Measurements from ENCODE around the gene BAIAP2L1.
A peak's percentile ranks its signal among the peaks of the same experiment; 100 is the strongest.

The BAIAP2L1 gene

DNA sequence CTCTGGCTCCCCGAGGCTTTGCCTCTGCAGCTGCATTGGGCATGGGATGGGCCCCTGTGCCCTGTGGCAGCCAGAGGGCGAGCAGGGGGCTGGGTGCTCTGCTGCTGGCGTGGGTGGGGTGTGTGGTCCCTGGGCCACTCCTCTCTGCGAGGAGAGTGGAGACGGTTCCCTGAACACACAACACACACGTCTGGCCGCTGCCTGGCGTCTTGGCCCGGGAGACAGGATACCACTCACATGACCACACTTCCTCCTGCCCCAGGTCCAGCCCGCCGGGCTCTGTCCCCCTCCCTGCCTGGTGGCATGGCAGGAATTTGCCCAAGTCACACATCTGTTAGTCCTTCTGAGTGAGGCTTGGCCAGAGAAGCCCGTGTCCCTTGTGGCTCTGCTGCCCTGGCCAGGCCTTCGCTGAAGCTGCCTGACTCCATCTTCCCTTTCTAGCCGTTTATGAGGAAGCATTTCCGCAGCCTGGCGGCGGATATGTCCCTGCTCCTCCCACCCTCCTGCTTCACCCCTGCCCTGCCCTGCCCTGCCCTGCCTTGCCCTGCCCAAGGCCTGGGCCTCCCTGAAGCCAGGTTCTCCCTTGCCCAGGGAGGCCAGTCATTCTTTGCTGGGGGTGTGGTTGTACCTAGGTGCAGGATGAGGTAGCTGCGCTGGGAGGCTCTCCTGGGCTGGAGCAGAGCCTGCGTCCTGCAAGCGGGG is 116.4 kb downstream of the BAIAP2L1 start:
- no peak for DNase-seq (ENCODE audit: low read depth)
- TF ChIP-seq, protein P1, sequence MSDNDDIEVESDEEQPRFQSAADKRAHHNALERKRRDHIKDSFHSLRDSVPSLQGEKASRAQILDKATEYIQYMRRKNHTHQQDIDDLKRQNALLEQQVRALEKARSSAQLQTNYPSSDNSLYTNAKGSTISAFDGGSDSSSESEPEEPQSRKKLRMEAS (IDR thresholded peaks at IDR 0.05; ENCODE audit: low read depth, low read length) = no peak
- TF ChIP-seq MYC (IDR thresholded peaks at IDR 0.05; ENCODE audit: low read depth, low read length) (no peak), POLR2A (IDR thresholded peaks at IDR 0.05; ENCODE audit: extremely low read depth, insufficient read length) (no peak)
- TF ChIP-seq, protein P2, sequence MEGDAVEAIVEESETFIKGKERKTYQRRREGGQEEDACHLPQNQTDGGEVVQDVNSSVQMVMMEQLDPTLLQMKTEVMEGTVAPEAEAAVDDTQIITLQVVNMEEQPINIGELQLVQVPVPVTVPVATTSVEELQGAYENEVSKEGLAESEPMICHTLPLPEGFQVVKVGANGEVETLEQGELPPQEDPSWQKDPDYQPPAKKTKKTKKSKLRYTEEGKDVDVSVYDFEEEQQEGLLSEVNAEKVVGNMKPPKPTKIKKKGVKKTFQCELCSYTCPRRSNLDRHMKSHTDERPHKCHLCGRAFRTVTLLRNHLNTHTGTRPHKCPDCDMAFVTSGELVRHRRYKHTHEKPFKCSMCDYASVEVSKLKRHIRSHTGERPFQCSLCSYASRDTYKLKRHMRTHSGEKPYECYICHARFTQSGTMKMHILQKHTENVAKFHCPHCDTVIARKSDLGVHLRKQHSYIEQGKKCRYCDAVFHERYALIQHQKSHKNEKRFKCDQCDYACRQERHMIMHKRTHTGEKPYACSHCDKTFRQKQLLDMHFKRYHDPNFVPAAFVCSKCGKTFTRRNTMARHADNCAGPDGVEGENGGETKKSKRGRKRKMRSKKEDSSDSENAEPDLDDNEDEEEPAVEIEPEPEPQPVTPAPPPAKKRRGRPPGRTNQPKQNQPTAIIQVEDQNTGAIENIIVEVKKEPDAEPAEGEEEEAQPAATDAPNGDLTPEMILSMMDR (IDR thresholded peaks at IDR 0.05; ENCODE audit: low read depth, low read length) = no peak
- no peak overlapping the region for H3K4me3 ChIP-seq (ENCODE audit: low read depth, low read length)

DNA sequence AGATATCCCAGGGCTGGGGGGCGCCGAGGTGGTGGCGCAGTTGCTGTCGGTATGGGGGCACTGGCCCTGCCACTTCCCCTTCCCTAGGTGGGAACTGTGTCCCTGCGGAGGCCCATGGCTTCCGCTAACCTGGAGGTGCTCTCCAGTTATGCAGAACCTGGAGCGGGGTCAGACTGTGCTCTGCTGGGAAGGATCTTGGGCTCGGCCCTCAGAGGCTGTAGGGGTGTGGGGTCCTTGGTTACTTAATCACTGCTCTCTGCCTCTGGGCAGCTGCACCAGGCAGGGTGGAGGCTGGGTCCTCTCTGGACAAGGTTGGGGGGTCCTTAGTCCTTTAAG is 117.0 kb downstream of the BAIAP2L1 start:
- no peak for DNase-seq (ENCODE audit: low read depth)
- TF ChIP-seq, protein P1 (IDR thresholded peaks at IDR 0.05; ENCODE audit: low read depth, low read length) = no peak
- no peak for TF ChIP-seq POLR2A (IDR thresholded peaks at IDR 0.05; ENCODE audit: extremely low read depth, insufficient read length)
- TF ChIP-seq, protein P2 (IDR thresholded peaks at IDR 0.05; ENCODE audit: low read depth, low read length) = no peak
- no peak for TF ChIP-seq MYC (IDR thresholded peaks at IDR 0.05; ENCODE audit: low read depth, low read length)
- H3K4me3 ChIP-seq (ENCODE audit: low read depth, low read length) = no peak overlapping the region

DNA sequence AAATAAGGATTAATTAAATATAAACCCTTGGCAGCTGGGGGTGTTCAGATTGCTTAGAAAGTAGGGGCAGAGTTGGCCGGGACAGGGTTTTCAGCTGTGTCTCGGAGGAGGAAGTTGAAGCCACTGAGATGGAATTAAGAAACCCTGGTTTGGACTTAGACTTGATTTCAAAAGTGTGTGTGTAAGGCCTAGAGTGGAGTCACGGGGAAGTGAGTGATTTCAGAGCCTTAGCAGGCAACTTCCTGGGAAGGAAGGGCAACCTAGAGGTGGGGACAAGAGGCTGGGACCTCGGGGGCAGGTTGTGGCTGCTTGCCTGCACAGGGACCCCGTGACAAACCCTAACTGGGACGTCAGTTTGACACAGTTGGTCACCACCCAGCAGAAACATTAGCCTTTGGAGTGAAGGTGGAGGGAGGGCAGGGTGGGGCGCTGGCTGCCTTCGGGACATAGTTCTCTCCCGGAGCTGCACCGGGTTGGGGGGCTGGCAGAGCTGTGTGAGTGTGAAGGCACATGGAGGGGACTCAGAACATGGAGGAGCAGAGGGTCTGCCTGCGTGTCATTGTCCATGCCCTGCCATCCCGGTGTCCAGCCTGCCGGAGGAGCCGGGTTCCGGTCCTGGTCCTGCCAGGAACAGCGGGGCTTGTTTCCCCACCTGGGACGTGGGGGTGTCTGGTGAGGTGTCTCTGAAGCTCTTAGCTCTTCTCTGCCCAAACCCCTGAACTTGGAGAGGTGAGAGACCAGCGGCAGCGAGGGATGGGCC is 117.6 kb downstream of the BAIAP2L1 start:
- no peak overlapping the region for H3K4me3 ChIP-seq (ENCODE audit: low read depth, low read length)
- DNase-seq (ENCODE audit: low read depth) = peak; percentile 85
- TF ChIP-seq, protein P1 (IDR thresholded peaks at IDR 0.05; ENCODE audit: low read depth, low read length) = 0 out of 2 replicates have a peak, but pooled peaks have one; percentile 23
- TF ChIP-seq POLR2A (IDR thresholded peaks at IDR 0.05; ENCODE audit: extremely low read depth, insufficient read length) = no peak
- 0 out of 2 replicates have a peak, but pooled peaks have one; percentile 16 for TF ChIP-seq MYC (IDR thresholded peaks at IDR 0.05; ENCODE audit: low read depth, low read length)
- TF ChIP-seq, protein P2 (IDR thresholded peaks at IDR 0.05; ENCODE audit: low read depth, low read length) = no peak

DNA sequence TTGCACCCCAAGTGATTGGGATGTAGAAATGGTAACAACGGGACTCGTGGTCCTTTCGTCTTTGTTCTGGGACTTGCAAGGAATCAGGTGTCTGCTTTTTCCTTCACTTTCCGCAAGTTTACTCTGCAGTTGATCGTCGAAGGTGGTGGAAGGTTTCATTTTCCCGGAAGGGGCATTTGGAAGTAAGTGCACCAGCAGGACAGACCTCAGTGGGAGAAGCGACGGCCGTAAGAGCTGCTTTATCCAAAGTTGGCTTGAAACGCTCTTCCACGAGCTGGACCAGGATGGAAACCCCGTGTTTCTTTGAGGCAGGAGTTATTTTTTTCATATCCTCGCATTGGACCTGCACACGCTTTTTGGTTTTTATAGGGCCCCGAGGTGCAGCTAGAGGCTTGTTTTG is 118.2 kb downstream of the BAIAP2L1 start:
- TF ChIP-seq POLR2A (IDR thresholded peaks at IDR 0.05; ENCODE audit: extremely low read depth, insufficient read length) = no peak
- no peak for TF ChIP-seq MYC (IDR thresholded peaks at IDR 0.05; ENCODE audit: low read depth, low read length)
- TF ChIP-seq, protein P2 (IDR thresholded peaks at IDR 0.05; ENCODE audit: low read depth, low read length) = no peak
- TF ChIP-seq, protein P1 (IDR thresholded peaks at IDR 0.05; ENCODE audit: low read depth, low read length) = no peak
- no peak for DNase-seq (ENCODE audit: low read depth)
- H3K4me3 ChIP-seq (ENCODE audit: low read depth, low read length) = no peak overlapping the region

DNA sequence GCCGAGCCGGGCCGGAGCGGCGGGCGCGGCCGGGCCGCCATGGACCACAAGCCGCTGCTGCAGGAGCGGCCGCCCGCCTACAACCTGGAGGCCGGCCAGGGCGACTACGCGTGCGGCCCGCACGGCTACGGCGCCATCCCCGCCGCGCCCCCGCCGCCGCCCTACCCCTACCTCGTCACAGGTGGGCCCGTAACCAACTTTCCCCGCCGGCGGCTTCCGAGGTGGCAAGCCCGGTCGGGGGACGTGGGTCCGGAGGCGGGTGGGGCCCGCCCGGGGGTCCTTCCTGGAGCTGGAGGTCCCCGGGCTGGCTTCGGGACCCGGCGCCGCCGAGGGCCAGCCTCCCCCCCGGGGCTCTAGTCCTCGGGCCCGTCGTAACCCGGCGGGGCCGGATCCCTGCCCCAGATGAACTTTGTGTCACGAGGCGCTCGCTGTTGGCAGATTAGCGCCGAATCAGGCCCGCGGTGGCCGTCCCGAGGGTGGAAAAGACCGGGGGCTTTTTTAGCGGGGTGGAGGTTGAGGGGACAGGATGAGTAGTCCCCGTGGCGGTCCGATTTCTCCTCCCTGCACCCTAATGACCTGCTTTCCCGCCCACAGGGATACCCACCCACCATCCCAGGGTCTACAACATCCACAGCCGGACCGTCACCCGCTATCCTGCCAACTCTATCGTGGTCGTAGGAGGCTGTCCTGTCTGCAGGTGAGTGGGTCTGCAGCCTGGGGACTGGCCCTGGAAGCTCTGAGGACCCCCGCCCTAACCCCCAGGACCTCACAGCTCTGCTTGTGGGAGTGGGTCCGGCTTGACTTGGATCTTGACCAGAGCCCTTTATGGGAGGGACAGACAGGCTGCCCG is 118.9 kb downstream of the BAIAP2L1 start:
- TF ChIP-seq, protein P2 (IDR thresholded peaks at IDR 0.05; ENCODE audit: low read depth, low read length) = no peak
- TF ChIP-seq POLR2A (IDR thresholded peaks at IDR 0.05; ENCODE audit: extremely low read depth, insufficient read length) = no peak
- TF ChIP-seq MYC (IDR thresholded peaks at IDR 0.05; ENCODE audit: low read depth, low read length) = no peak
- TF ChIP-seq, protein P1 (IDR thresholded peaks at IDR 0.05; ENCODE audit: low read depth, low read length) = no peak
- DNase-seq (ENCODE audit: low read depth) = peak; percentile 36
- peak overlapping the region; percentile 38 for H3K4me3 ChIP-seq (ENCODE audit: low read depth, low read length)

Data from NB4 (cell line).